ENCODE results near the gene SSBP2. TPM values are rescaled to one million over a fixed set of nuclear protein-coding genes. Genes with fewer than 3 reads are reported as not detected.
A peak's percentile ranks its signal among the peaks of the same experiment; 100 is the strongest.

The SSBP2 gene
- total RNA-seq, 1 donor from 2014 or later: 12.7 TPM

DNA sequence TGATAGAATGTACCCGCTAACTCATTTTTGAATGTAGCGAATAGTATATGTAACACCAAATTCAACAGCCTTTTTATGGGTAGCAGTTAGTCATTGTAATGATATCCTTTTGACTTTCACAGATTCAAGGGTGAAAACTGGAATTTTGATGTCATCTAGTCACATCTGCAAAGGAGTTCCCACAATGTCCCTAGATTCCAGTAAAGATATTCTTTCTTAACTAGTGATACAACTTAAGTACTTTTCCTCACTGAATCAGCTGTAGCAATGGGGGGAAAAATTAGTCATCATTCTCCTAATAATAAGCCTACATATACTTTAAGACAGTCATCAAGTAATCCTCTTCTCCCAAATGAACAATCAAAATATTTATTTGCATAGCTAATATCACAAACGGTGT is 11.5 kb upstream of the SSBP2 start:
- H3K9me3 Mint-ChIP-seq: no peaks in the 10 kb centered on the region
- intact Hi-C loops (cut with micrococcal nuclease): no loop called here
- no peak for DNase-seq (ENCODE audit: low spot score)
- no peaks in the 10 kb centered on the region for H3K4me1 Mint-ChIP-seq (ENCODE audit: low read depth)
- H3K27ac Mint-ChIP-seq: no peak overlapping the region
- H3K4me3 Mint-ChIP-seq: no peak overlapping the region
- H3K27me3 Mint-ChIP-seq (ENCODE audit: insufficient read depth): no peaks in the 10 kb centered on the region
- no peaks in the 10 kb centered on the region for H3K36me3 Mint-ChIP-seq (ENCODE audit: low read depth)

DNA sequence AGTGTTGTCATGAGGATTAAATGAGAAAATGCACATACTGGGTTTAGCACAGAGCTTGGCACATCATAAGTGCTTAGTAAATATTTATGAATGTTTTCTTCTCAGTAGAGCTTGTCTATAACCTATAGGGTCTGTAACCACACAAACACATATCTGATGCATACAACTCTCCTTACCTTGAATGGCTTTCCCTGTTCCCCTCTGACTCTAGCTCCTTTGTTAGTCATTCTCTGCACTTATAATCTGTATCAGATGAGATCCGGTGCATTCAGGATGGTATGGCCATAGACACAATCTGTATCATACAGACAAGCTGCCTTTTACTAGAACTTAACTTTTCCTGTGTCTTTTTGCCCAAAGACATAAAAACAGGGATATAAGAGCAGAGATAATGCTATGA is 11.1 kb upstream of the SSBP2 start:
- H3K4me1 Mint-ChIP-seq (ENCODE audit: low read depth): no peaks in the 10 kb centered on the region
- H3K4me3 Mint-ChIP-seq: no peak overlapping the region
- no peaks in the 10 kb centered on the region for H3K27me3 Mint-ChIP-seq (ENCODE audit: insufficient read depth)
- DNase-seq (ENCODE audit: low spot score): no peak
- no peaks in the 10 kb centered on the region for H3K9me3 Mint-ChIP-seq
- H3K27ac Mint-ChIP-seq: no peak overlapping the region
- intact Hi-C loops (cut with micrococcal nuclease): no loop called here
- H3K36me3 Mint-ChIP-seq (ENCODE audit: low read depth): no peaks in the 10 kb centered on the region

DNA sequence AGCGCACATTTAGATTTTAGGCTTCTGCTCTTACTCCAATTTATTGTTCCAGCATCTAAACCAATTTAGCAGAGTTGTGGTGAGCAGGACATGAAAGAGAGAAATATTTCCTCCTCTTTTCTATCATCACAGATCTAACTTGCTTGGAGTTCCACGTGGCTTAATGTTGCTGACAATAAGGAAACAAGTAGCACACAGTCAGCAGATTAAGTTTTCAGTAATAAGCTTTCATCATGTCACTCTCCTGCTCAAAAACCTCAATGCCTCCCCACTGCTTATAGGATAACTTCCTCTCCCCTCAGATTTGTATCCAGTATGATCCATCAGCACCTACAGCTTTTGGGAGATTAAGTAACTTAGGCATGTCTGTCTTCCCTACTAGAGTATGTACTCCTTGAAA is 10.4 kb upstream of the SSBP2 start:
- H3K27ac Mint-ChIP-seq: no peak overlapping the region
- H3K4me1 Mint-ChIP-seq (ENCODE audit: low read depth): no peaks in the 10 kb centered on the region
- H3K4me3 Mint-ChIP-seq: no peak overlapping the region
- no peaks in the 10 kb centered on the region for H3K9me3 Mint-ChIP-seq
- H3K36me3 Mint-ChIP-seq (ENCODE audit: low read depth): no peaks in the 10 kb centered on the region
- no peak for DNase-seq (ENCODE audit: low spot score)
- H3K27me3 Mint-ChIP-seq (ENCODE audit: insufficient read depth): peaks cover under 1% of the 10 kb centered on the region
- intact Hi-C loops (cut with micrococcal nuclease): no loop called here

DNA sequence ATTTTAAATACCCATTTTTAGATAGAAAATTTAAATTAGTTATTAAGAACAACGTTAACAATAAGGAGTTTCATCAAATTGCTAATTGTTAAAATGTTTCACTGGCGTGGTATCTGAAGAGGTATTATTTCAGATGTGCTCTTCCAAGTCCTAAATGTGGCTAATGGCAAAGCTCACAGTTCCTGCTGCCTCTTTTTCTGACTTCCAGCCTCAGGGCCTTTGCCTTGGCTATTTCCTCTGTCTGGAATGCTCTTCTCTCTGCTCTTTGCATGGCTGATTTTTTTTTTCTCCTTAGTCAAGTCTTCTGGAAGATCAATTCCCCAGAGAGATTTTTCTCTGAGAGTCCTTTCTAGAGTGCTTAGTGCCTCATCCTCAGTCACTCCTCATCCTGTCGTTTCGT is 9.6 kb upstream of the SSBP2 start:
- Mint-ChIP-seq H3K4me1 (ENCODE audit: low read depth) (no peaks in the 10 kb centered on the region), H3K36me3 (ENCODE audit: low read depth) (no peaks in the 10 kb centered on the region), H3K27me3 (ENCODE audit: insufficient read depth) (peaks cover 3% of the 10 kb centered on the region), H3K4me3 (no peak overlapping the region), H3K27ac (no peak overlapping the region), H3K9me3 (no peaks in the 10 kb centered on the region)
- intact Hi-C loops (cut with micrococcal nuclease): no loop called here
- DNase-seq (ENCODE audit: low spot score): no peak

DNA sequence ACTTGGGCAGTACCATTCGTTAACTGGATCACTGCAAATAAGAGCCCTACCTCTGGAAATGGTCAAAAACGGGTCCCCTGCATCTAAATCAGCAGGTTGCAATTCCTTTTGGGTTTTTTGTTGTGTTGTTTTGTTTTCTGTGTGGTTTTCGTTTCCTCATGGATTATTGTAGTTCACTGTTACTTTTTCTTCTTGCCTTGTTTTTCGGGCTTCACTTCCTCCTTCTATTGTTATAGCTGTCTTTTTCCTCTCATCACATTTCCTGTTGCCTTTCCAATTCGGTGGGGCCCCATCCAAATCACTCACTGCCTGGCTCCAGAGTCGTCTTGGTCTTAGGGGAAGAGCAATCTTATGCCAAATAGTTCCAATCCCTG is 8.7 kb upstream of the SSBP2 start:
- Mint-ChIP-seq H3K36me3 (ENCODE audit: low read depth) (no peaks in the 10 kb centered on the region), H3K4me1 (ENCODE audit: low read depth) (no peaks in the 10 kb centered on the region), H3K4me3 (no peak overlapping the region), H3K27me3 (ENCODE audit: insufficient read depth) (peaks cover 3% of the 10 kb centered on the region), H3K9me3 (no peaks in the 10 kb centered on the region), H3K27ac (no peak overlapping the region)
- DNase-seq (ENCODE audit: low spot score): no peak
- intact Hi-C loops (cut with micrococcal nuclease): no loop called here

DNA sequence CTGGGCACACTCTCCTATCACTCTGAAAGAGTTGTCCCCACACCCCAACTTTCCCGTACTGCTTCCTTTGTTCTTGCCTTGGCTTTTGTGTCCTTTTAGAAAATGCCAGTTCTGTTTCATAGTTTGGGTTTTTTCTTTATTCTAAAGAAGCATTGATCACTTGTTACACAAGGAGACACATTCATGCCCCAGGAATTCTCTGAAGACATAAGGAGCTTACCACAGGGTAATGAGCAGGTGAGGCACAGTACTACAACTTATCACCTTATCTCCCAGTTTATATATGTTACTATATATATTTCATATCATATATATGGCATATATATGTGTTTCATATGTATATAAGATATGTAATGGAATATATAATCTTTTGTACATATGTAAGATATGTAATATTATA is 6.5 kb upstream of the SSBP2 start:
- intact Hi-C loops (cut with micrococcal nuclease): no loop called here
- no peak for DNase-seq (ENCODE audit: low spot score)
- Mint-ChIP-seq H3K4me1 (ENCODE audit: low read depth) (peaks cover 3% of the 10 kb centered on the region), H3K36me3 (ENCODE audit: low read depth) (peaks cover 2% of the 10 kb centered on the region), H3K9me3 (no peaks in the 10 kb centered on the region), H3K27me3 (ENCODE audit: insufficient read depth) (peaks cover 6% of the 10 kb centered on the region), H3K27ac (no peak overlapping the region), H3K4me3 (no peak overlapping the region)

DNA sequence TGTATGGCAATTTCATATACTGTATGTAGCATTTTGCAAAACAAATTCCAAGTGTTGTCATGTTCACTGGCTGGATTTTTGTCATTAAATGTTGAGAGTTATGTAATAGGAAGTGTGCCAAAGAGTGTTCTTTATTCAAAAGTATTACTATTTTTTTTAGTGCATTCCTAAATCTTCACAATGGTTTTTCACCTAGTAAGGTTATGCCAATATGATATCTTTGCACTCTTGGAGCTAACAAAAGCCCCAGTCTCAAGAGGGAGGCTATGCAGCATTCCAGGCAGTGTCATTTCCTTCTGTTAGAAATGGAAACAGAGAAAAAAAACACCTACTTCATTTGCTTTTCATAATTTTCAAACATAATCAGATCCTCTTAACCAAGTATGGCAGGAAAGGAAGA is 5.1 kb upstream of the SSBP2 start:
- Mint-ChIP-seq H3K36me3 (ENCODE audit: low read depth) (peaks cover 3% of the 10 kb centered on the region), H3K4me3 (no peak overlapping the region), H3K27ac (no peak overlapping the region), H3K27me3 (ENCODE audit: insufficient read depth) (peaks cover 6% of the 10 kb centered on the region), H3K9me3 (no peaks in the 10 kb centered on the region), H3K4me1 (ENCODE audit: low read depth) (peaks cover 8% of the 10 kb centered on the region)
- intact Hi-C loops (cut with micrococcal nuclease): no loop called here
- no peak for DNase-seq (ENCODE audit: low spot score)

DNA sequence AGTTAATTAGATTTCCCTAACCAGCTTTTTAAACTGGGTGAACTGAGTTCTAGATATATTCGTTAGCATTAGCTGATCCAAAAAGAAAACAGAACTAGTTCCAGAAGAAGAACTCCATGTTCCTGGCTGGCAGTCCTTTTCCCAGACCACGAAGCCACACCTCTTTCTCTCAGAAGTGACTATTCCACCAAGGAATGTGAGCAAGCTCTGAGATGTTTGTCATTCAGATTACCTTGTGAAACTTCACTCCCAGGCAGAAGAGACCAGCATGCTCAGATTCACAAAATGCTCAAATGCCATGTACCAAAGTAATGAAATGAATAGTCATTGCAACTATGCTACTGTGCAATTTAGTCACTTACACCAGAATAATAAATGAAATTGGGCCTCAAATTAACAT is 4.4 kb upstream of the SSBP2 start:
- DNase-seq (ENCODE audit: low spot score): no peak
- Mint-ChIP-seq H3K4me3 (no peak overlapping the region), H3K36me3 (ENCODE audit: low read depth) (peaks cover 3% of the 10 kb centered on the region), H3K27me3 (ENCODE audit: insufficient read depth) (peaks cover 6% of the 10 kb centered on the region), H3K9me3 (no peaks in the 10 kb centered on the region), H3K4me1 (ENCODE audit: low read depth) (peaks cover 8% of the 10 kb centered on the region), H3K27ac (no peak overlapping the region)
- intact Hi-C loops (cut with micrococcal nuclease): no loop called here

DNA sequence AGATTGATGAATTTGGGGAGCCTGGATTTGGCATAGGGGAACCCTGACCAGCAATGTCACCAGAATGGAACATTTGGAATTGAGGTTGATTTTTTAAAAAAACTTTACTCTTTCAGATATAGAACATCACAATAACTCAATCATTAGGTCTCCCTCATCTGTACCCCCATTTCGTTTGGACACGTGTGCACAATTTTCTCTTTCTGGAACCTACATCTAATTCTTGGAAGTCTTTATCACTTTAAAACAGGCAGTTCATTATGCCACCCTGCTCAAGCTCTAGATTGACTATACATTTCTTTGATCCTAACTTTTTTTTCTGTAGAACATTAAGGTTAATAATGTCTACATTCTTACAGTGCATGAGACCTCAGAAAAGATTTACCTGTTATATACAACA is 3.7 kb upstream of the SSBP2 start:
- intact Hi-C loops (cut with micrococcal nuclease): loop anchor here (5.0 kb wide), 1 partner anchor 473 kb away; no protein-coding TSS in a partner anchor

DNA sequence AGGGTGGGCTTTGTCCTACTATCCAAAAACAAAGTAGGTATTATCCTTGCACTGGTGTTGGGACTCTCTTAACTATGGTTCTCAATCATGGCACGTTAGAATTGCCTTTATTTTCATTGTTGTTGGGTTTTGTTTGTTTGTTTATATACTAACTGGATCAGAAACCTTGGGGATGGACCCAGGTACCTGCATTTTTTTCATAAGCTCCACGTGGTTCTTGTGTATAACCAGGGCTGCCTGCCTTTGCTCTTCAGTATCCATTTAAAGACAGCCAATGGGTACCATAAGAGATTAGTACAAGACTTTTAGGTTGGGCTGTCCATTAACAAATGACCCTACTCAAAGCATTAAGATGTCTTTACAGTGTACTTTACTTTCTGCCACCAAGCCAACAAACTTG is 2.5 kb upstream of the SSBP2 start:
- H3K4me3 Mint-ChIP-seq: peak overlapping the region; percentile 34
- intact Hi-C loops (cut with micrococcal nuclease): loop anchor here (5.0 kb wide), 1 partner anchor 474 kb away; no protein-coding TSS in a partner anchor
- H3K27me3 Mint-ChIP-seq (ENCODE audit: insufficient read depth): peaks cover 10% of the 10 kb centered on the region
- peaks cover 3% of the 10 kb centered on the region for H3K36me3 Mint-ChIP-seq (ENCODE audit: low read depth)
- H3K27ac Mint-ChIP-seq: no peak overlapping the region
- peaks cover 21% of the 10 kb centered on the region for H3K4me1 Mint-ChIP-seq (ENCODE audit: low read depth)
- DNase-seq (ENCODE audit: low spot score): no peak
- no peaks in the 10 kb centered on the region for H3K9me3 Mint-ChIP-seq

More for the DNA sequence above, 3.7 kb upstream of the SSBP2 start:
- H3K4me3 Mint-ChIP-seq: no peak overlapping the region
- H3K27ac Mint-ChIP-seq: no peak overlapping the region
- DNase-seq (ENCODE audit: low spot score): no peak
- H3K9me3 Mint-ChIP-seq: no peaks in the 10 kb centered on the region
- H3K36me3 Mint-ChIP-seq (ENCODE audit: low read depth): peaks cover 3% of the 10 kb centered on the region
- H3K4me1 Mint-ChIP-seq (ENCODE audit: low read depth): peaks cover 9% of the 10 kb centered on the region
- peaks cover 8% of the 10 kb centered on the region for H3K27me3 Mint-ChIP-seq (ENCODE audit: insufficient read depth)

DNA sequence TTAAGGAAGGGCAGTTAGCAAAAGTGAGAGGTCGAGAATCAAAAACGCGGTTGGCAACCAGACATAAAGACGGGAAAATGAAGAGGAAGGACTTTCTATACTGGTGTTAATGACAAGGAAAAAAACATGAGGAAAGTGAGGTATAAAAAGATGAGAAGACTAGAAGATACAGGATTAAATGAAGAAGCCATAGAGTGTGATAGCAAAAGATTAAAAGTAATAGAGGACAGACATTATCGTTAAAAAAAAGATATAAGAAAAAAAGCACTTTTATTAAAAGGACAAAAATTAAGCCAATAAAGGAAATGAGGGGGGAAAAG is 1.7 kb upstream of the SSBP2 start:
- peaks cover 24% of the 10 kb centered on the region for H3K4me1 Mint-ChIP-seq (ENCODE audit: low read depth)
- DNase-seq (ENCODE audit: low spot score): no peak
- H3K36me3 Mint-ChIP-seq (ENCODE audit: low read depth): peaks cover 3% of the 10 kb centered on the region
- intact Hi-C loops (cut with micrococcal nuclease): loop anchor here (5.0 kb wide), 1 partner anchor 475 kb away; no protein-coding TSS in a partner anchor
- no peak overlapping the region for H3K27ac Mint-ChIP-seq
- peaks cover 10% of the 10 kb centered on the region for H3K27me3 Mint-ChIP-seq (ENCODE audit: insufficient read depth)
- peak overlapping the region; percentile 69 for H3K4me3 Mint-ChIP-seq
- no peaks in the 10 kb centered on the region for H3K9me3 Mint-ChIP-seq

DNA sequence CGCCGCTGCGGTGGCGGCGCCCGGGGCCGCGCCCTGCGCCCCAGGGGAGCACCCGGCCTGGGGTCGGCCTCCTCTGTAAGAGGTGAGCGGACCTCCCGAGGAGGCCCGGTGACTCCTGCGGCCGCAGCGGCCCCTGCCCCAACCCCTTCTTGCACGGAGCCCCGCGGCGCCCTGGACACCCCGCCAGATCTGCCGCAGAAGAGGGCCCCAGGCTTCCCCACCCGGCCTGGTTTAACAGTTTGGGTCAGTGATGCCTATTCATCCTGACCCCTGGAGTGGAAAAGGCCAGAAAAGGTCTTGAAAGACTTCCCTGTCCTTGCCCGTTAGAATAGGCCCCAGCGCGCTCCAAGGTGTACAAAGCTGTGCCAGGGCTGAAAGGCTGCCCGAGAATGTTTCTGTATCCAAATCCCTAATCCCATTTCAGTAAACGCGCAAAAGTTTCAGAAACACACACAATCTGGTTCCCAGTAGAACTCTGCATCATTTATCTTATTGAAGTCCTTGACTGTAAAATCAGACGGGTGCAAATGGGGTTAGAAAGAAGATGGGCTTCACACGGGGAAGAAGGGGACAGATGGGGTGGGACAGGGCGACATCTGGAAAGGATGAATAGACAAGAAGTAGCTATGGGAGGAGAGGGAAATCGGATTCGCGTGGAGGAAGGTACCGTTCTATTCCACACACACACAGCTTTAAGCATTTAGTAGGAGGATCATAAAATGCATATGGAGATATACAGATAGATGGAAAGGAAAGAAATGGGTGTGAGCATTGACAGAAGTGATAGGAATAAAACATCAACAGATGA is 1.1 kb upstream of the SSBP2 start:
- Mint-ChIP-seq H3K4me1 (ENCODE audit: low read depth) (peaks cover 24% of the 10 kb centered on the region), H3K4me3 (peak overlapping the region; percentile 78), H3K27me3 (ENCODE audit: insufficient read depth) (peaks cover 10% of the 10 kb centered on the region), H3K9me3 (no peaks in the 10 kb centered on the region), H3K27ac (peak overlapping the region; percentile 30), H3K36me3 (ENCODE audit: low read depth) (peaks cover 3% of the 10 kb centered on the region)
- DNase-seq (ENCODE audit: low spot score): no peak
- intact Hi-C loops (cut with micrococcal nuclease): loop anchor here (1.0 to 5.0 kb wide), 8 partner anchors 27 to 1325 kb away; partner anchors contain the start of genes RPS23, TMEM167A, XRCC4 and ZCCHC9

DNA sequence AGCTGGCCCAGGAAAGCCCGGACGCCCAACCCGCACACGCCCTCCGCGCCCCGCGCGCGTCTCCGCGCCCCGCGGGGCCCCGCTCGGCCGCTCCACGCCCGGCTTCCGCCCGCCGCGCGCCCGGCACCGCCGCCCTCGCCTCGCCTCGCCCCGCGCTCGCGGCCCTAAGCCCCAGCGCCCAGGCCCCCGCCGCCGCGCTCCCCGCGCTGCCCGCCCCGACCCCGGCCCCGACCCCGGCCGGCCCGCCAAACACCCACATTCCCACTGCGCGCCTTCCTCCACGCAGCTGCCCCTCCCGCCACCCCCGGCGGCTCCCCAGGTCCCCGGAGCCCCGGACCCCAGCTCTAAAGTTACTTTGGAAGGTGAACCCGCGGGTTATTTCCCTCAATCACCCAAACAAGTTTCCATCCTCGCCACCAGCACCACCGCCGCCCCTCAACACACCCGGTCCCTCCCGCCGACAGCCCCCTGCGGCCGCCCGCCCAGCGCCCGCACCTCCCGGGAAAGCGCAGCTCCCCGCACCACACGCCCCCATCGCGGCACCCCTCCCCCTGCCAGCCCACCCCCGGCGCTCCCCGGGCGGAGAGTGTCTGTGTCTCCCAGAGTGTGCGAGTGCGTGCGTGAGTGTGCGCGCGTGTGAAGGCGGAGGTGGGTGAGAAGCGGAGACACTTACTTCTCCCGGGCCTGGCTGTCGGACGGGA is 439 bp downstream of the SSBP2 start:
- intact Hi-C loops (cut with micrococcal nuclease): loop anchor here (1.0 to 5.0 kb wide), 8 partner anchors 29 to 1326 kb away; partner anchors contain the start of genes RPS23, TMEM167A, XRCC4 and ZCCHC9
- Mint-ChIP-seq H3K4me1 (ENCODE audit: low read depth) (peaks cover 31% of the 10 kb centered on the region), H3K27me3 (ENCODE audit: insufficient read depth) (peaks cover 7% of the 10 kb centered on the region), H3K36me3 (ENCODE audit: low read depth) (peaks cover 3% of the 10 kb centered on the region), H3K4me3 (peak overlapping the region; percentile 90), H3K9me3 (no peaks in the 10 kb centered on the region), H3K27ac (peak overlapping the region; percentile 92)
- peak; percentile 20 for DNase-seq (ENCODE audit: low spot score)

All from activated T-helper 1 cell treated with anti-CD3 and anti-CD28 coated beads, Interleukin-12 subunit alpha, Interleukin-12 subunit beta, Interleukin-2, Interleukin-4 antibody, amounts not matched to agents 30 ng/mL and 10 ng/mL and 1 ng/mL, durations not matched to agents 14 hours and 24 hours and 36 hours (primary cell).